Naive thymus-derived CD4-positive, alpha-beta T cell (primary cell): ENCODE results near the gene BICD2. TPM values are rescaled to one million over a fixed set of nuclear protein-coding genes. Genes with fewer than 3 reads are reported as not detected.

Experiments
- ATAC-seq: fragments of 150-1000 bp; cut with Tn5 transposase; 2 replicates; pipeline ENCODE4 v1.10.0; 2021; ENCODE audit warnings: mild to moderate bottlenecking, moderate library complexity
- CTCF ChIA-PET: fragments of 350-600 bp; sonication (Branson Sonifier 250); formaldehyde crosslinking; loops from one replicate; lab custom pipeline; 2021; ENCODE audit warnings: antibody characterized with exemption; lab: Charles Lee
- POLR2A ChIA-PET: fragments of 350-600 bp; sonication (Branson Sonifier 250); formaldehyde crosslinking; loops from one replicate; lab custom pipeline; 2021; ENCODE audit warnings: antibody characterized with exemption, inconsistent platforms; lab: Charles Lee
- DNase-seq, 9 donors: peaks; one replicate each; pipeline versions ENCODE4 v3.0.0 to v3.0.0-alpha.2; 2020 to 2022; ENCODE audit warnings: mixed read lengths in 1 of 9
- H3K27ac ChIP-seq: one replicate; pipeline ENCODE4 v1.7.0; 2013; ENCODE audit warnings: mild to moderate bottlenecking, low read depth, low read length, moderate library complexity
- H3K27me3 ChIP-seq, 2 donors: one replicate each; pipeline ENCODE4 v1.7.0; 2013; ENCODE audit warnings: low read length in 2 of 2, mild to moderate bottlenecking in 2 of 2, moderate library complexity in 2 of 2; ENCODE audit not compliant: control insufficient read depth in 2 of 2, insufficient read depth in 2 of 2
- H3K36me3 ChIP-seq, 3 experiments: 1 replicate in 2 of 3; 2 replicates in 1 of 3; pipeline ENCODE4 v1.7.0; 2013; ENCODE audit warnings: low read length in 3 of 3, mild to moderate bottlenecking in 3 of 3, moderate library complexity in 1 of 3; ENCODE audit not compliant: insufficient read depth in 3 of 3, control insufficient read depth in 2 of 3
- H3K4me1 ChIP-seq, 2 donors: one replicate each; pipeline ENCODE4 v1.7.0; 2013; ENCODE audit warnings: low read length in 2 of 2, mild to moderate bottlenecking in 2 of 2, moderate library complexity in 1 of 2; ENCODE audit not compliant: control insufficient read depth in 2 of 2, insufficient read depth in 2 of 2
- H3K4me3 ChIP-seq: 2 replicates; pipeline ENCODE4 v1.7.0; 2013; ENCODE audit warnings: mild to moderate bottlenecking, low read length
- H3K9me3 ChIP-seq, 3 experiments: 1 replicate in 2 of 3; 2 replicates in 1 of 3; pipeline ENCODE4 v1.7.0; 2013; ENCODE audit warnings: low read length in 3 of 3; ENCODE audit not compliant: control insufficient read depth in 2 of 3
- H3K27ac Mint-ChIP-seq, 9 donors: one replicate each; pipeline ENCODE4 v1.8.0; 2020 to 2022; ENCODE audit warnings: mixed read lengths in 9 of 9, mild to moderate bottlenecking in 8 of 9, moderate library complexity in 5 of 9, inconsistent platforms in 2 of 9
- H3K27me3 Mint-ChIP-seq, 5 donors: one replicate each; pipeline ENCODE4 v1.8.0; 2021 to 2022; ENCODE audit warnings: mixed read lengths in 5 of 5, mild to moderate bottlenecking in 1 of 5
- H3K36me3 Mint-ChIP-seq, 5 donors: one replicate each; pipeline ENCODE4 v1.8.0; 2020 to 2022; ENCODE audit warnings: mixed read lengths in 5 of 5, mild to moderate bottlenecking in 3 of 5, inconsistent platforms in 1 of 5
- H3K4me1 Mint-ChIP-seq, 7 donors: one replicate each; pipeline ENCODE4 v1.8.0; 2020 to 2022; ENCODE audit warnings: mixed read lengths in 7 of 7, mild to moderate bottlenecking in 3 of 7, inconsistent platforms in 1 of 7
- H3K4me3 Mint-ChIP-seq, 10 donors: one replicate each; pipeline ENCODE4 v1.8.0; 2020 to 2022; ENCODE audit warnings: mild to moderate bottlenecking in 10 of 10, mixed read lengths in 10 of 10, moderate library complexity in 6 of 10, inconsistent platforms in 2 of 10
- H3K9me3 Mint-ChIP-seq, 11 donors: one replicate each; pipeline ENCODE4 v1.8.0; 2020 to 2022; ENCODE audit warnings: mixed read lengths in 11 of 11, mild to moderate bottlenecking in 4 of 11, inconsistent platforms in 1 of 11, moderate library complexity in 1 of 11
- intact Hi-C, 2 donors: fragments of 100-400 bp; cut with micrococcal nuclease; formaldehyde crosslinking; loops; one replicate each; pipeline ENCODE4 v1.15.1; 2023
- polyA plus RNA-seq, 2 donors: library from polyadenylated mRNA; unstranded; fragments of 300-500 nt; fragmentation: Illumina TruSeq; gene quantifications; one replicate each; pipeline ENCODE4 v1.2.3, GENCODE V29; 2021
- total RNA-seq, 6 experiments: library from RNA in 5 of 6; stranded (reverse) in 5 of 6; gene quantifications; 1 replicate in 5 of 6; 2 replicates in 1 of 6; pipeline ENCODE4 v1.2.3 and lab custom pipeline; 2021 to 2026

Gene BICD2
- total and polyA plus RNA-seq, 7 experiments from 2014 or later = 7.4 to 28.8 (median 27.4) TPM

DNA sequence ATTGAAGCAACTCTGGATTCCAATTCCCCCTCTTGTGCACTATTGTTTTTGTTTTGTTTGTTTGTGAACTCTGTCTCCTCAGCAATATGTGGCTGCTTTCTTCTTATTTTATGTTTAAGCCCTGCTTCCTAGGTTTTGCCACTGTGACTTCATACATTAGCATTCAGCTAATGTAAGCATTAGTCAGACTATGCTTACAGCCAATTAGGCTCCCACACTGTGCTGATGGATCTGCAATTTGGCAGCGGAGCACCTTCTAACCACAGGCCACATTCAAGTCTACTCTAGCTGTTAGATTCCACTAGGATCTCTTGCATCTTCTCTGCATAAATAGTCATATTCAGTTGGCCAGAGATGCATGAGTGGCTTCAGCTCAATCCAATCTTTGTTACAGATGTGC, 9.6 kb upstream of the BICD2 start:
- Mint-ChIP-seq H3K27me3 (peaks cover 0 to 5% (median 0%) of the 10 kb centered on the region in 5 donors), H3K27ac (no peak overlapping the region), H3K4me3 (no peak overlapping the region), H3K36me3 (peaks cover 0 to 1% (median 0%) of the 10 kb centered on the region in 5 donors), H3K9me3 (peaks cover 0 to 3% (median 0%) of the 10 kb centered on the region in 11 donors), H3K4me1 (peaks cover 5 to 22% (median 16%) of the 10 kb centered on the region in 7 donors)
- no peak for ATAC-seq
- intact Hi-C loops = no loop called here
- H3K27ac ChIP-seq = no peak overlapping the region
- H3K27me3 ChIP-seq = no peaks in the 10 kb centered on the region
- ChIA-PET POLR2A (interaction anchor here (0.6 kb wide), 2 partner anchors 163 to 640 kb away, joined by 3 to 6 read pairs; no protein-coding TSS in a partner anchor), CTCF (no interaction called here)
- peaks cover 0 to 3% (median 0%) of the 10 kb centered on the region in 3 experiments for H3K9me3 ChIP-seq
- no peaks in the 10 kb centered on the region for H3K36me3 ChIP-seq
- no peak overlapping the region for H3K4me3 ChIP-seq
- DNase-seq = no peak
- peaks cover 0 to 17% of the 10 kb centered on the region in 2 donors for H3K4me1 ChIP-seq

DNA sequence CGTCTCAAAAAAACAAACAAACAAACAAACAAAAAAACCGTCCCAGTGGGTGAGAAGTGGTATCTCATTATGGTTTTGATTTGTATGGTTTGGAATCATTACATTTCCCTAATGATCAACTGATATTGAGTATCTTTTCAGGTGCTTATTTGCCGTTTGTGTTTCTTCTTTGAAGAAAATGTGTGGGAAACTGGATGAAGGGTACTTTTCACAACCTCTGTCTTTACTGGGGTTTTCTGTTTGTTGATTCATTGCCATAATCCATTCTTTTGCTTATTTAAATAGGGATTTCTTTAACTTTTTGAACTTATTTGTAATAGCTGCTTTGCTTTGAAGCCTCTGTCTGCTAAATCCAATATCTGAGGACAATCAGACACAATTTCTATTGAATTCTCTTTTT, 9.2 kb upstream of the BICD2 start:
- H3K4me3 ChIP-seq = no peak overlapping the region
- H3K27me3 ChIP-seq = no peaks in the 10 kb centered on the region
- H3K4me1 ChIP-seq = peaks cover 0 to 17% of the 10 kb centered on the region in 2 donors
- peaks cover 0 to 5% (median 0%) of the 10 kb centered on the region in 5 donors for H3K27me3 Mint-ChIP-seq
- H3K4me1 Mint-ChIP-seq = peaks cover 5 to 22% (median 17%) of the 10 kb centered on the region in 7 donors
- H3K9me3 ChIP-seq = peaks cover 0 to 2% (median 0%) of the 10 kb centered on the region in 3 experiments
- intact Hi-C loops = no loop called here
- no peaks in the 10 kb centered on the region for H3K36me3 ChIP-seq
- no peaks in the 10 kb centered on the region for H3K36me3 Mint-ChIP-seq
- ATAC-seq (no peak), DNase-seq (no peak)
- H3K27ac Mint-ChIP-seq = no peak overlapping the region
- ChIA-PET CTCF (no interaction called here), POLR2A (interaction anchor here (0.6 kb wide), 1 partner anchor 163 kb away, joined by 6 read pairs; no protein-coding TSS in a partner anchor)
- no peak overlapping the region for H3K27ac ChIP-seq
- peaks cover 0 to 3% (median 0%) of the 10 kb centered on the region in 11 donors for H3K9me3 Mint-ChIP-seq
- no peak overlapping the region for H3K4me3 Mint-ChIP-seq

DNA sequence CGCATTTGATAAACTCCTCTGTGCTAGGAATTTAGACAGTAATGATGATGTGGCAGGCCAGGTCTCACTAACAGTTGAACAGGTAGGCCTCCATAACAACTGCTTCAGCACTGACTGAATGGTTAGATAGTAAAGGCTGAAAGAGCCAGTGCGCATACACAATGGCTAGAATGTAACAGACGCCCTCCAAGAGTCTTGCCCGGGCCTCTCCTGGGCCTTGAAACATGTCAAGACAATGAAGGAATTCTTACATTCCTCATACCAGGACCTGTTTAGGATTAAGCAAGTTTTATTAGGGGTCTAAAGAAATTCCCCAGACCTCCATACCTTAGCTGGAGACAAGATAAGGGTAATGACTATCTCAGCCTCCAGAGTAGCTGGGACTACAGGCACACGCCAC, 6.7 kb upstream of the BICD2 start:
- Histone ChIP-seq H3K4me3 (no peak overlapping the region), H3K27me3 (no peaks in the 10 kb centered on the region), H3K9me3 (no peaks in the 10 kb centered on the region), H3K4me1 (peaks cover 0 to 18% of the 10 kb centered on the region in 2 donors), H3K27ac (no peak overlapping the region), H3K36me3 (no peaks in the 10 kb centered on the region)
- ChIA-PET CTCF (interaction anchor here (1.8 kb wide), 2 partner anchors 18 to 20 kb away, joined by 4 to 5 read pairs; no protein-coding TSS in a partner anchor), POLR2A (interaction anchor here (0.6 to 1.0 kb wide), 3 partner anchors 21 to 654 kb away, joined by 3 read pairs; no protein-coding TSS in a partner anchor)
- peaks cover 0 to 3% (median 0%) of the 10 kb centered on the region in 11 donors for H3K9me3 Mint-ChIP-seq
- peaks cover 0 to 5% (median 0%) of the 10 kb centered on the region in 5 donors for H3K27me3 Mint-ChIP-seq
- H3K36me3 Mint-ChIP-seq = no peaks in the 10 kb centered on the region
- DNase-seq (no peak), ATAC-seq (no peak)
- no peak overlapping the region for H3K4me3 Mint-ChIP-seq
- peaks cover 10 to 28% (median 22%) of the 10 kb centered on the region in 7 donors for H3K4me1 Mint-ChIP-seq
- peak overlapping the region in 4 of 9 donors; percentile 36 to 89 (median 78) for H3K27ac Mint-ChIP-seq
- intact Hi-C loops = no loop called here

DNA sequence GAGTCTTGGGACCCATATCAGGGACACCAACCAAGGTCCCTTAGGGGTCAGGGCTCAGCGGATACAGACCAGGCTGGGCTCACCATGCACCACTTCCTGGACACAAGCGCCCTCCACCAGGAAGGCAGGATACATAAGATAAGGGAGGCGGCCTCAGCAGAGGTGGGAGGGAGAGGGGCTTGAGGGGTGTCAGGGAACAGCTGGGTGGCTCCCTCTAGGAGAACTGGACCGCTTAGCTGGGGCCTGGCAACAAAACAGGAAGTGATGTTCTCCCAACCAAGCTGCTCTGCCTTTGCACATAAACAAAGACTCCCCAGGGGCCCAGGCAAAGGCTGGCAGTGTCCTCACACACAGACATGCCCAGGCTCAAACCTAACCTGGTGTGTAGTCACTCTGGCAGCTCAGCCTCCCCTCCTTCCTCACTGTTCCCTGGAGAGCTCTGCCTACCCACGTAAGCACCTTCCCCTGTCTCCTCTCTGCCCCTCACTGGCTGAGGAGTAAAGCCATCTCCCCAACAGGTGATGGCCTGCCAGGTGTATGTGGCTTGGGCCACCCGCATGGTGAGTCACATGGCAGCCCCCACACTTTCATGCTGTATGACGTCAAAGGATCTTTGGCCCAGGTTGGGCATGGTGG, 5.8 kb upstream of the BICD2 start:
- peak overlapping the region; percentile 22 for H3K27ac ChIP-seq
- H3K4me3 Mint-ChIP-seq = peak overlapping the region in 6 of 10 donors; percentile 11 to 45 (median 27)
- ChIA-PET CTCF (interaction anchor here (0.6 to 1.8 kb wide), 2 partner anchors 19 to 565 kb away, joined by 4 read pairs; no protein-coding TSS in a partner anchor), POLR2A (interaction anchor here (0.7 to 1.0 kb wide), 5 partner anchors 16 to 805 kb away, joined by 3 read pairs; no protein-coding TSS in a partner anchor)
- no peak for DNase-seq
- intact Hi-C loops = loop anchor here in 1 of 2 donors (1.0 kb wide), 1 partner anchor 20 kb away; no protein-coding TSS in a partner anchor
- peaks cover 17 to 36% (median 30%) of the 10 kb centered on the region in 7 donors for H3K4me1 Mint-ChIP-seq
- no peaks in the 10 kb centered on the region for H3K36me3 ChIP-seq
- H3K9me3 Mint-ChIP-seq = peaks cover 0 to 1% (median 0%) of the 10 kb centered on the region in 11 donors
- peak; percentile 55 for ATAC-seq
- H3K27me3 ChIP-seq = no peaks in the 10 kb centered on the region
- peak overlapping the region; percentile 53 to 89 (median 81) for H3K27ac Mint-ChIP-seq
- peaks cover 7 to 26% of the 10 kb centered on the region in 2 donors for H3K4me1 ChIP-seq
- no peak overlapping the region for H3K4me3 ChIP-seq
- H3K27me3 Mint-ChIP-seq = peaks cover 0 to 5% (median 0%) of the 10 kb centered on the region in 5 donors
- no peaks in the 10 kb centered on the region for H3K36me3 Mint-ChIP-seq
- no peaks in the 10 kb centered on the region for H3K9me3 ChIP-seq

DNA sequence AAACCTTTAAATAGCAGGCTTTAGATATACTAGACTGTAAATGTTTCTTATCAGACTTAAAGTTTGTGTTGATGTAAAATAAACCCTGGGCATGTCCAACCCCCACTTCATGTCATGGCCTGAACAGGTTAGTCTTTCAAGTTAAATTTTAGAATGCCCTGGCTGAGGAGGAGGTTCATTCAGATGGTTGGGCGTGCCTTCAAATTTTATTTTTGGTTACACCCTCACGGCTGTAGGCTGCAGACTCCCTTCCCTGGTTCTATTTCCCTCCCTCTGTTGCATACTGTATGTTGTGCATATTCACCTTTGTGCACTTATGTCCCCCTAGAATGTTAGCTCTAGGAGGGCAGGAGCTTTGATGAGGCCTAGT, 5.3 kb upstream of the BICD2 start:
- no peak for ATAC-seq
- H3K4me1 Mint-ChIP-seq = peaks cover 17 to 37% (median 30%) of the 10 kb centered on the region in 7 donors
- H3K27ac ChIP-seq = no peak overlapping the region
- no peaks in the 10 kb centered on the region for H3K36me3 ChIP-seq
- peak overlapping the region in 8 of 9 donors; percentile 53 to 89 (median 78) for H3K27ac Mint-ChIP-seq
- CTCF ChIA-PET = interaction anchor here (1.8 kb wide), 1 partner anchor 19 kb away, joined by 4 read pairs; no protein-coding TSS in a partner anchor
- H3K4me3 Mint-ChIP-seq = peak overlapping the region in 5 of 10 donors; percentile 11 to 45 (median 21)
- DNase-seq = no peak
- peaks cover 0 to 5% (median 0%) of the 10 kb centered on the region in 5 donors for H3K27me3 Mint-ChIP-seq
- intact Hi-C loops = loop anchor here (1.0 to 10.0 kb wide), 5 partner anchors 20 to 1955 kb away; partner anchors contain the start of genes AOPEP (in 1 of the 2), FAM120A (in 1 of the 2) and FAM120AOS (in 1 of the 2)
- H3K4me3 ChIP-seq = no peak overlapping the region
- H3K9me3 Mint-ChIP-seq = peaks cover 0 to 1% (median 0%) of the 10 kb centered on the region in 11 donors
- H3K27me3 ChIP-seq = no peaks in the 10 kb centered on the region
- no peaks in the 10 kb centered on the region for H3K9me3 ChIP-seq
- peaks cover 9 to 27% of the 10 kb centered on the region in 2 donors for H3K4me1 ChIP-seq
- H3K36me3 Mint-ChIP-seq = no peaks in the 10 kb centered on the region
- POLR2A ChIA-PET = interaction anchor here (0.8 to 1.0 kb wide), 3 partner anchors 17 to 255 kb away, joined by 3 read pairs; no protein-coding TSS in a partner anchor

DNA sequence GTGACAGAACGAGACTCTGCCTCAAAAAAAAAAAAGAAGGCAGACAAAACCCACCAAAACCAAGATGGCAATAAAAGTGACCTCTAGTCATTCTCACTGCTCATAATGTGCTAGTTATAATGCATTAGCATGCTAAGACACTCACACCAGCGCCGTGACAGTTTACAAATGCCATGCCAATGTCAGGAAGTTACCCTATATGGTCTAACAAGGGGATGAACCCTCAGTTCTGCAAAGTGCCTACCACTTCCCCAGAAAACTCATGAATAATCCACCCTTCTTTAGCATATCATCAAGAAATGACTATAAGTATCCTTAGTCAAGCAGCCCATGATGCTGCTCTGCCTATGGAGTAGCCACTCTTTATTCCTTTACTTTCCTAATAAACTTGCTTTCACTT, 4.7 kb upstream of the BICD2 start:
- Histone ChIP-seq H3K4me3 (no peak overlapping the region), H3K9me3 (no peaks in the 10 kb centered on the region), H3K4me1 (peaks cover 9 to 27% of the 10 kb centered on the region in 2 donors), H3K27me3 (no peaks in the 10 kb centered on the region), H3K27ac (no peak overlapping the region), H3K36me3 (peaks cover 0 to 2% (median 0%) of the 10 kb centered on the region in 3 experiments)
- ChIA-PET POLR2A (no interaction called here), CTCF (interaction anchor here (3.0 kb wide), 1 partner anchor 21 kb away, joined by 12 read pairs; no protein-coding TSS in a partner anchor)
- ATAC-seq (no peak), DNase-seq (no peak)
- no peak overlapping the region for H3K4me3 Mint-ChIP-seq
- no peaks in the 10 kb centered on the region for H3K27me3 Mint-ChIP-seq
- peaks cover 0 to 1% (median 0%) of the 10 kb centered on the region in 11 donors for H3K9me3 Mint-ChIP-seq
- H3K36me3 Mint-ChIP-seq = no peaks in the 10 kb centered on the region
- H3K27ac Mint-ChIP-seq = peak overlapping the region in 3 of 9 donors; percentile 81 to 89 (median 81)
- intact Hi-C loops = loop anchor here in 1 of 2 donors (5.0 to 10.0 kb wide), 4 partner anchors 193 to 1956 kb away; partner anchors contain the start of genes AOPEP, FAM120A and FAM120AOS
- H3K4me1 Mint-ChIP-seq = peaks cover 15 to 37% (median 30%) of the 10 kb centered on the region in 7 donors
